Measurements from ENCODE around the gene HIPK2. TPM values are rescaled to one million over a fixed set of nuclear protein-coding genes. Genes with fewer than 3 reads are reported as not detected.

The HIPK2 gene
- total RNA-seq, 1 experiment from 2014 or later, result 3.0 TPM

- no peak for DNase-seq (ENCODE audit: low spot score)
Observed at GRCh38 chr7:139541600-139542307, 236.0 kb downstream of the HIPK2 start.

- no peak for DNase-seq (ENCODE audit: low spot score)
Observed at GRCh38 chr7:139540203-139540602, 237.6 kb downstream of the HIPK2 start.

GRCh38 chr7:139538881-139539635 lies 238.7 kb downstream of the HIPK2 start:
- DNase-seq (ENCODE audit: low spot score), result no peak

GRCh38 chr7:139536152-139536551 lies 241.6 kb downstream of the HIPK2 start:
- DNase-seq (ENCODE audit: low spot score), result no peak

- DNase-seq (ENCODE audit: low spot score), result no peak
Observed at GRCh38 chr7:139534966-139535651, 242.7 kb downstream of the HIPK2 start.

GRCh38 chr7:139534096-139534495 lies 243.7 kb downstream of the HIPK2 start:
- no peak for DNase-seq (ENCODE audit: low spot score)

GRCh38 chr7:139532636-139533155 lies 245.1 kb downstream of the HIPK2 start:
- DNase-seq (ENCODE audit: low spot score), result no peak

GRCh38 chr7:139531094-139531493 lies 246.7 kb downstream of the HIPK2 start:
- no peak for DNase-seq (ENCODE audit: low spot score)

GRCh38 chr7:139526578-139527544 lies 250.9 kb downstream of the HIPK2 start:
- DNase-seq (ENCODE audit: low spot score), result no peak

- no peak for DNase-seq (ENCODE audit: low spot score)
Observed at GRCh38 chr7:139525750-139526149, 252.0 kb downstream of the HIPK2 start.

GRCh38 chr7:139525239-139525638 lies 252.6 kb downstream of the HIPK2 start:
- no peak for DNase-seq (ENCODE audit: low spot score)

GRCh38 chr7:139523968-139524815 lies 253.6 kb downstream of the HIPK2 start:
- no peak for DNase-seq (ENCODE audit: low spot score)

- DNase-seq (ENCODE audit: low spot score), result no peak
Observed at GRCh38 chr7:139523199-139523941, 254.4 kb downstream of the HIPK2 start, which contains the start of gene CLEC2L. Gene CLEC2L (plus strand): TSS chr7:139523685. CDS start chr7:139523928, 243 bp downstream.

GRCh38 chr7:139522830-139523198 lies 255.0 kb downstream of the HIPK2 start:
- DNase-seq (ENCODE audit: low spot score), result no peak

GRCh38 chr7:139521439-139521838 lies 256.4 kb downstream of the HIPK2 start:
- no peak for DNase-seq (ENCODE audit: low spot score)

GRCh38 chr7:139515266-139515665 lies 262.5 kb downstream of the HIPK2 start:
- no peak for DNase-seq (ENCODE audit: low spot score)

Measured in HT-29 (cell line).